ENCODE results near the gene ENPP6.

- TF ChIP-seq SMC3 (conservative IDR thresholded peaks at IDR 0.05; ENCODE audit: poor library complexity) (no peak), MXI1 (conservative IDR thresholded peaks at IDR 0.05; ENCODE audit: poor library complexity, severe bottlenecking) (no peak), POLR2AphosphoS5 (IDR thresholded peaks at IDR 0.05) (no peak), CTCF (IDR thresholded peaks at IDR 0.05; ENCODE audit: poor library complexity, severe bottlenecking) (no peak)
These were observed 171.5 kb downstream of the ENPP6 start for GRCh38 chr4:184046148-184046547.

Measured in neural cell (in vitro differentiated cells).